ENCODE results near the gene FABP2. TPM values are rescaled to one million over a fixed set of nuclear protein-coding genes. Genes with fewer than 3 reads are reported as not detected.
"Not testable (repeated sequence)": the region's sequence is repeated elsewhere in the genome, so short reads cannot be mapped to it uniquely, and the experiment has no call there.

The FABP2 gene
- total RNA-seq, 2 experiments from 2014 or later, result not detected

DNA sequence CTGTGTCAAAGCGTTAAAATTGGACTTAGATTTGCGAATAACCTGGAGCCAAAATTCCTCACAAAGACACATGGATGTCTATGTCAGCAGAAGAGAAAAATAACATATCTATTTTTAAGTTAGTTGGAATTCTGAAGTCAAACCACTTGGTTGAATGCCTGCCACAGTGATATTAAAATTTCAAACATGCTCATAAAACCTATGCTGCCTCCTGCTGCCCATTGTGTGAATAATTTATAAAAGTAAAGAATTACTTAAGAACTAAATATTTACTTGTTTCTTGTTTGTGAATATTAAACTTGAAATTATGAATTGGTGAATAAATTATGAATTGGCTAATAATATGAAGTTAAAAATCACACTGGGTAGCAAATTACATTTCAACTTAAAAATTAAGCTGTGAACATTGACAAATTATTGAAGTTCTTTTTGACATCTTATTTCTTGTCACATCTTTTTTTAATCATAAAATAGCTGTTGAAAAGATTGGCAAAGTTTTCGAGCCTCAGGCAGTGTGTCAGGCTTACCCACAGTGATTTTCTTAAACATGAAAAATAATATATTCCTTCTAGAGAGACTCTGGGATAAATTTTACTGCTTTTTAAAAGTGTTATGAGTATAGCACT, 35.4 kb downstream of the FABP2 start:
- CTCF ChIA-PET, result interaction anchor here (0.6 to 1.1 kb wide), 12 partner anchors 9 to 306 kb away, joined by 3 to 14 read pairs (median 4); no protein-coding TSS in a partner anchor
- H3K9me3 Mint-ChIP-seq (ENCODE audit: insufficient read depth), result no peaks in the 10 kb centered on the region
- no peak overlapping the region for H3K4me3 Mint-ChIP-seq
- no peak overlapping the region for H3K27ac Mint-ChIP-seq
- ATAC-seq (no peak), DNase-seq (peak; percentile 49)
- POLR2A ChIA-PET, result no interaction called here
- H3K27me3 Mint-ChIP-seq (ENCODE audit: low read depth), result no peaks in the 10 kb centered on the region
- H3K4me1 Mint-ChIP-seq (ENCODE audit: low read depth), result peaks cover 18% of the 10 kb centered on the region
- no peaks in the 10 kb centered on the region for H3K36me3 Mint-ChIP-seq (ENCODE audit: low read depth)

DNA sequence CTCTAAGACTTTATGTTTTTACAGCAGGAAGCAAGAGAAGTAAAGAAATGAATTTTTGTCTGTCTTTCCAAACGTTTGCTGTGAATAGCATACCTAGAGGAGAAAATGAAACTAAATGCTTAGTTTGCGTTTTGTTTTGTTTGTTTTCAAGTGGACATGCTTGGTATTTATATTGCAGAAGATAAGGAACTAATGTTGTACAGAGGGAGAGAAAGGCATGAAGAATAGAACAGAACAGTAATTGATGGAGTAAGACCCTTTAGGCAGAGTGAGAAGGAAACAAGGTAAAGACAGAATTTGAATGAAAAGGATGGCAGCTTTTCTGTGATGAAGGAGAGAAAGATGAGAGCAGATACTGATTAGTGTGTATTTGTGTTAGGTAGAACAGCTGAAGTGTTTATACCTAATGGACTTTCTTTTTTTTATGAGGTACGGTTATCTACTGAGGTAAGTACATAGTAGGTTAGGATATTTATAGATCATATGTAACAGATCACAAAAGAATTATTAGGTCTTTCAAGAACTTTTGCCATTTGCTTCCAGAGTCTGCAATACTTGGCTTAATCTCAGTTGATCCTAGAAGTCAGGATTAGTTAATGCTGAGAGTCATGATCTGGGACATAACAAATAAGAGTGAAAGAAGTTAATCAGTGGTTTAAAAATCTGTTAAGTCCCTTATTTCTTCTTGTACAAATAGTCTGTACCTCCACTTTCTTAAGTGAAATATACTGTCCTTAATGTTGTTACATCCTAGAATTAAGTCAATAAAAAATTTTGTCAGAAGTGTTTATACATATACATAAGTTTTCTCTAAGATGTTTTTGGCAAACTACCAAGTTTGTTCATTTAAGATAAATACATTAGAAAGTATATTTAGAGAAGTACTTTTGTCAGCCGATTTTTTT, 36.8 kb downstream of the FABP2 start:
- CTCF ChIA-PET, result interaction anchor here (0.9 to 1.0 kb wide), 2 partner anchors 243 to 245 kb away, joined by 4 read pairs; no protein-coding TSS in a partner anchor

DNA sequence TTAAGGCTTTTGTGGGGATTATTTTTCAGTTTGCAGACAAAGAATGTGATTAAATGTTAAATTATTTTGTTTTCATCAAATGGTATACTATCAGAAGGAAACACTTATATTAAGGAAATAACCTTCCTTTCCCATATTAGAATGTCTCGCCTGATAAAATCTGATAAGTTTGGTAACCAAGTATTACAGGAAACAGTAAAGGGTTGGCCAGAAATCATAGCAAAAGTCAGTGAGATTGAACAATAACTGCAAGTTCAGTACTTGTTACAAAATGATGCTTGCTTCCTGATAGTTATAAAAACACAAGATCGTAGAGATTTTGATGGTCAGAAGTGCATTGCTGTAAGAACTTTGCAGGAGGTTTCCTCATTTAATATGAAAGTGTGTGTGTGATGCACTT, 40.5 kb downstream of the FABP2 start:
- Mint-ChIP-seq H3K4me1 (ENCODE audit: low read depth) (peaks cover 24% of the 10 kb centered on the region), H3K4me3 (no peak overlapping the region), H3K36me3 (ENCODE audit: low read depth) (peaks cover 14% of the 10 kb centered on the region), H3K27ac (no peak overlapping the region), H3K27me3 (ENCODE audit: low read depth) (no peaks in the 10 kb centered on the region), H3K9me3 (ENCODE audit: insufficient read depth) (no peaks in the 10 kb centered on the region)
- DNase-seq (no peak), ATAC-seq (no peak)
- POLR2A ChIA-PET, result no interaction called here
- CTCF ChIA-PET, result no interaction called here

More for the DNA sequence above, 36.8 kb downstream of the FABP2 start:
- Mint-ChIP-seq H3K27ac (peak overlapping the region; percentile 78), H3K36me3 (ENCODE audit: low read depth) (peaks cover 9% of the 10 kb centered on the region), H3K9me3 (ENCODE audit: insufficient read depth) (no peaks in the 10 kb centered on the region), H3K27me3 (ENCODE audit: low read depth) (no peaks in the 10 kb centered on the region), H3K4me3 (peak overlapping the region; percentile 68), H3K4me1 (ENCODE audit: low read depth) (peaks cover 24% of the 10 kb centered on the region)
- peak; percentile 80 for ATAC-seq
- POLR2A ChIA-PET, result interaction anchor here (1.4 to 1.5 kb wide), 2 partner anchors 13 to 72 kb away, joined by 3 to 5 read pairs; partner anchors contain the start of gene USP53
- no peak for DNase-seq

DNA sequence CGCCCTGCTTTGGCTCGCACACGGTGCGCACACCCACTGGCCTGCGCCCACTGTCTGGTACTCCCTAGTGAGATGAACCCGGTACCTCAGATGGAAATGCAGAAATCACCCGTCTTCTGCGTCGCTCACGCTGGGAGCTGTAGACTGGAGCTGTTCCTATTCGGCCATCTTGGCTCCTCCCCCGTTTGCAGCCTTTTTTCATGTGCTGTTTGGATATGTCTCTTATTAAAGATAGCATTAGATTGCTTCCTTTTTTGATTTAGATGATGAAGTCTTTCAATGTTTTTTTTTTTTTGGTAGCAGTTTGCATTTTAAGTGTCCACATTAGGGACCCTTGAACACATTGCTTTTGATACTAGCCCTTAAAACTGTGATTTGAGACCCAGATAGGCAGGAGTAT, 42.0 kb downstream of the FABP2 start:
- H3K9me3 Mint-ChIP-seq (ENCODE audit: insufficient read depth); CTCF ChIA-PET; POLR2A ChIA-PET; H3K27ac Mint-ChIP-seq; ATAC-seq; H3K4me3 Mint-ChIP-seq; H3K27me3 Mint-ChIP-seq (ENCODE audit: low read depth); DNase-seq: not testable (repeated sequence)
- H3K36me3 Mint-ChIP-seq (ENCODE audit: low read depth), result peaks cover 16% of the 10 kb centered on the region
- peaks cover 18% of the 10 kb centered on the region for H3K4me1 Mint-ChIP-seq (ENCODE audit: low read depth)

DNA sequence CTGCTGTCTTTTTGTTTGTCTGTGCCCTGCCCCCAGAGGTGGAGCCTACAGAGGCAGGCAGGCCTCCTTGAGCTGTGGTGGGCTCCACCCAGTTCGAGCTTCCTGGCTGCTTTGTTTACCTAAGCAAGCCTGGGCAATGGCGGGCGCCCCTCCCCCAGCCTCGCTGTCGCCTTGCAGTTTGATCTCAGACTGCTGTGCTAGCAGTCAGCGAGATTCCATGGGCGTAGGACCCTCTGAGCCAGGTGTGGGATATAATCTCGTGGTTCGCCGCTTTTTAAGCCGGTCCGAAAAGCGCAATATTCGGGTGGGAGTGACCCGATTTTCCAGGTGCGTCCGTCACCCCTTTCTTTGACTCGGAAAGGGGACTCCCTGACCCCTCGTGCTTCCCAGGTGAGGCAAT, 42.4 kb downstream of the FABP2 start:
- CTCF ChIA-PET, result not testable (repeated sequence)

DNA sequence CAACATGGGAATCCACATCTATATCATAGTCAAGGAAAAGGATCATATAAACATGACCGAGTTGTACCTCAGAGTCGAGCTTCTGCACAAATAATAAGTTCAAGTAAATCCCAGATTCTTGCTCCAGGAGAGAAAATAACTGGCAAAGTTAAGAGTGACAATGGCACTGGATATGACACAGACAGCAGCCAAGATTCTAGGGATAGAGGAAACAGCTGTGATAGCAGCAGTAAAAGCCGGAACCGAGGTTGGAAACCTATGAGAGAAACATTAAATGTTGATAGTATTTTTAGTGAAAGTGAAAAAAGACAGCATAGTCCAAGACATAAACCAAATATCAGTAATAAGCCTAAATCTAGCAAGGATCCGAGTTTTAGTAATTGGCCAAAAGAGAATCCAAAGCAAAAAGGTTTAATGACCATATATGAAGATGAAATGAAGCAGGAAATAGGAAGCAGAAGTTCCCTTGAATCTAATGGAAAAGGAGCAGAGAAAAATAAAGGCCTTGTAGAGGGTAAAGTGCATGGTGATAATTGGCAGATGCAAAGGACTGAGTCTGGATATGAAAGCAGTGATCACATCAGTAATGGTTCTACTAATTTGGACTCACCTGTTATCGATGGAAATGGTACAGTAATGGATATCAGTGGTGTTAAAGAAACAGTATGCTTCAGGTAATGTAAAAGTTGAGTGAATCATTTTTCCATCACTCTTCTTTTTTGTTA, 50.4 kb downstream of the FABP2 start:
- Mint-ChIP-seq H3K36me3 (ENCODE audit: low read depth) (peaks cover 26% of the 10 kb centered on the region), H3K4me1 (ENCODE audit: low read depth) (no peaks in the 10 kb centered on the region), H3K9me3 (ENCODE audit: insufficient read depth) (no peaks in the 10 kb centered on the region), H3K4me3 (no peak overlapping the region), H3K27me3 (ENCODE audit: low read depth) (no peaks in the 10 kb centered on the region), H3K27ac (no peak overlapping the region)
- POLR2A ChIA-PET, result no interaction called here
- DNase-seq, result no peak
- ATAC-seq, result no peak
- CTCF ChIA-PET, result no interaction called here

More for the DNA sequence above, 42.4 kb downstream of the FABP2 start:
- ATAC-seq; POLR2A ChIA-PET; H3K4me3 Mint-ChIP-seq; H3K9me3 Mint-ChIP-seq (ENCODE audit: insufficient read depth); H3K27ac Mint-ChIP-seq; DNase-seq; H3K27me3 Mint-ChIP-seq (ENCODE audit: low read depth): not testable (repeated sequence)
- H3K36me3 Mint-ChIP-seq (ENCODE audit: low read depth), result peaks cover 16% of the 10 kb centered on the region
- peaks cover 14% of the 10 kb centered on the region for H3K4me1 Mint-ChIP-seq (ENCODE audit: low read depth)

DNA sequence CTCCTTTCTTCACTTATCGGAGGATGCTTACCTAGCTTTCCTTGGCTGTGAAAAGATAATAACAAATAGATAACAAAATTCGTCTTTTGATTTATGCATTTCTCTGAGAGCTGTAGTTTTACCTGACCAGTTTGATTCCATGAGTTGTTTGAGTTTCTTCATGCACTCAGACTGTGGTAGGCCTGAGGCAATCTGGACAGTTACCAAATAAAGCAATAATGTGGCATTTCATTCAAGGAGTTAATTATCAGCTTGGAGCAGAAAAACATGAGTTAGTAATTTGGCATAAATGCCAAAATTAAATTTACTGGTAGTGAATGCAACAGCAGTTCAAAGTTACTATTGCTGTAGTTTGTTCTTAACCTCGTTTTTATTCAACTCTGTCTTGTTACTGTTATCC, 53.5 kb downstream of the FABP2 start:
- no peak for DNase-seq
- H3K4me3 Mint-ChIP-seq, result no peak overlapping the region
- ChIA-PET CTCF (interaction anchor here (0.9 kb wide), 1 partner anchor 31 kb away, joined by 4 read pairs; no protein-coding TSS in a partner anchor), POLR2A (no interaction called here)
- H3K9me3 Mint-ChIP-seq (ENCODE audit: insufficient read depth), result no peaks in the 10 kb centered on the region
- H3K36me3 Mint-ChIP-seq (ENCODE audit: low read depth), result peaks cover 38% of the 10 kb centered on the region
- H3K27ac Mint-ChIP-seq, result no peak overlapping the region
- no peak for ATAC-seq
- no peaks in the 10 kb centered on the region for H3K27me3 Mint-ChIP-seq (ENCODE audit: low read depth)
- H3K4me1 Mint-ChIP-seq (ENCODE audit: low read depth), result peaks cover 3% of the 10 kb centered on the region

Other genes starting within 250 kb of the FABP2 start
- gene MYOZ2, start 186.3 kb downstream of the FABP2 start, total RNA-seq, result not detected
- 10 to 100 TPM in 1 of 2 experiments, 1 to 10 TPM in 1; 10.0 to 10.1 TPM for gene USP53, start 109.4 kb downstream of the FABP2 start, total RNA-seq

Data from activated CD8-positive, alpha-beta T cell treated with anti-CD3 and anti-CD28 coated beads, Interleukin-2, amount 10 ng/mL, durations not matched to agents 7 days and 5 days (primary cell).